Prostate gland (tissue), 2 donors: ENCODE measurements around the gene LY6G6C.

Experiments used
- POLR2A ChIP-seq: fragments of 450-650 bp; IDR thresholded peaks from one replicate; pipeline ENCODE4 v1.6.1; 2016; ENCODE audit warnings: antibody characterized with exemption, mild to moderate bottlenecking
- TF ChIP-seq, protein P1 (sequence below), 4 experiments: fragments of 200-600 bp in 2 of 4; fragments of 450-650 bp in 2 of 4; sonication (generic) in 2 of 4; IDR thresholded peaks; 1 replicate in 3 of 4; 2 replicates in 1 of 4; pipeline ENCODE4 v1.5.1; 2016 to 2019; ENCODE audit warnings: antibody characterized with exemption in 4 of 4, mild to moderate bottlenecking in 2 of 4, moderate library complexity in 2 of 4

DNA sequence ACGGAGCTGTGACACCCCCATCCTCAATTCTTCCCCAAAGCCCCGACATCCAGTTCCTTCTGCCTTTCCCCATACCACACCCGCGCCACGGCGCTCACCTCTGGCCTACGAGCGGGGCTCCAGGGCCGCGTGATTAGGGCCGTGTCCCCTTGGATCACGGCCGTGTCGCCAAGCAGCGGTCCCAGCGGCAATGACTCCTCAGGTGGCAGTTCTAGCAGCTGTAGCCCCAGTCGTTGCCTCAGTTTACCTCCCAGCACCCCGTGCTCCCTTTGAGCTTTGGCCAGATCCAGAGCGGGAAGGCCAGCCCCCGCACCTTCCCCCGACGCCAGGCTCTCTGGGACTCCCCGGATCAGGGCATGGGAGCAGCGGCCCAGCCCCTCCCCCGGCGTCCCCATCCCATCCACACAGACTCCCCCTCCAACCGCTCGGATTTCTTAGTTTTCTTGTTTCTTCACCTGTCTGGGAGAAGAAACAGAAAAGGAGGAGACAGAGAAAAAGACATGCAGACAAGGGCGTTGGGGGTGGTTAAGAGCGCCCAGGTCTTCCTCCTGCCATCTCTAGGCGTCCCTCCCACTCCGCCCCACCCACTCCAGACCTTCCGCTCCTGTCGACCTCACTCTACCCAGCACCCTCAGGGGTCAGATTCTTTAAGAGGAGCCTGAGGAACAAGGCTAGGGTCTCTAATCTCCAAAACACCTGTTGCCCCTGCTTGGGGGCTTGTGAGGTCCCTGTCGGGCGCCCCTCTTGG lies 7.4 kb upstream of the LY6G6C start, which contains the start of gene DDAH2:
- TF ChIP-seq, protein P1, sequence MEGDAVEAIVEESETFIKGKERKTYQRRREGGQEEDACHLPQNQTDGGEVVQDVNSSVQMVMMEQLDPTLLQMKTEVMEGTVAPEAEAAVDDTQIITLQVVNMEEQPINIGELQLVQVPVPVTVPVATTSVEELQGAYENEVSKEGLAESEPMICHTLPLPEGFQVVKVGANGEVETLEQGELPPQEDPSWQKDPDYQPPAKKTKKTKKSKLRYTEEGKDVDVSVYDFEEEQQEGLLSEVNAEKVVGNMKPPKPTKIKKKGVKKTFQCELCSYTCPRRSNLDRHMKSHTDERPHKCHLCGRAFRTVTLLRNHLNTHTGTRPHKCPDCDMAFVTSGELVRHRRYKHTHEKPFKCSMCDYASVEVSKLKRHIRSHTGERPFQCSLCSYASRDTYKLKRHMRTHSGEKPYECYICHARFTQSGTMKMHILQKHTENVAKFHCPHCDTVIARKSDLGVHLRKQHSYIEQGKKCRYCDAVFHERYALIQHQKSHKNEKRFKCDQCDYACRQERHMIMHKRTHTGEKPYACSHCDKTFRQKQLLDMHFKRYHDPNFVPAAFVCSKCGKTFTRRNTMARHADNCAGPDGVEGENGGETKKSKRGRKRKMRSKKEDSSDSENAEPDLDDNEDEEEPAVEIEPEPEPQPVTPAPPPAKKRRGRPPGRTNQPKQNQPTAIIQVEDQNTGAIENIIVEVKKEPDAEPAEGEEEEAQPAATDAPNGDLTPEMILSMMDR (IDR thresholded peaks at IDR 0.05), result peak in 1 of 4 experiments; percentile 48
- no peak for TF ChIP-seq POLR2A
